Activated CD8-positive, alpha-beta T cell treated with anti-CD3 and anti-CD28 coated beads for 36 hours (primary cell): Measurements from ENCODE around the gene SLC25A42. TPM values are rescaled to one million over a fixed set of nuclear protein-coding genes. Genes with fewer than 3 reads are reported as not detected.

ENCODE experiments used
- ATAC-seq: fragments of 200-7000 bp; cut with Tn5 transposase; one replicate; pipeline ENCODE4 v1.10.0; 2021; ENCODE audit warnings: mild to moderate bottlenecking, moderate library complexity
- CTCF ChIA-PET: fragments of 350-600 bp; sonication (Branson Sonifier 250); formaldehyde crosslinking; loops from one replicate; lab custom pipeline; 2021; ENCODE audit warnings: antibody characterized with exemption; lab: Charles Lee
- POLR2A ChIA-PET: fragments of 350-600 bp; sonication (Branson Sonifier 250); formaldehyde crosslinking; loops from one replicate; lab custom pipeline; 2021; ENCODE audit warnings: antibody characterized with exemption; lab: Charles Lee
- DNase-seq: peaks from one replicate; pipeline ENCODE4 v3.0.0-alpha.2; 2020
- H3K27ac Mint-ChIP-seq: one replicate; pipeline ENCODE4 v1.8.0; 2021; ENCODE audit warnings: mild to moderate bottlenecking, mixed read lengths
- H3K27me3 Mint-ChIP-seq: one replicate; pipeline ENCODE4 v1.8.0; 2021; ENCODE audit warnings: mixed read lengths
- H3K36me3 Mint-ChIP-seq: one replicate; pipeline ENCODE4 v1.8.0; 2021; ENCODE audit warnings: low read depth, mixed read lengths
- H3K4me1 Mint-ChIP-seq: one replicate; pipeline ENCODE4 v1.8.0; 2021; ENCODE audit warnings: low read depth, mixed read lengths
- H3K4me3 Mint-ChIP-seq: one replicate; pipeline ENCODE4 v1.8.0; 2021; ENCODE audit warnings: mild to moderate bottlenecking, moderate library complexity, mixed read lengths
- H3K9me3 Mint-ChIP-seq: one replicate; pipeline ENCODE4 v1.8.0; 2021; ENCODE audit warnings: mixed read lengths
- intact Hi-C: fragments of 100-400 bp; cut with micrococcal nuclease; formaldehyde crosslinking; loops from one replicate; pipeline ENCODE4 v1.10.0; 2022
- total RNA-seq, 2 experiments: library from RNA; stranded (reverse); gene quantifications; one replicate each; pipeline ENCODE4 v1.2.3, GENCODE V29; 2021
- TF ChIP-seq, protein P1 (sequence below): fragments of 200-600 bp; IDR thresholded peaks from one replicate; pipeline ENCODE4 v1.8.0; 2022; ENCODE audit warnings: antibody characterized with exemption, mild to moderate bottlenecking

The SLC25A42 gene
- total RNA-seq, 2 experiments from 2014 or later, result 10.9 to 11.1 TPM

- intact Hi-C loops, result no loop called here
- CTCF ChIA-PET, result interaction anchor here (0.7 to 1.8 kb wide), 11 partner anchors 11 to 121 kb away, joined by 3 to 8 read pairs (median 4); no protein-coding TSS in a partner anchor
- Mint-ChIP-seq H3K4me1 (no peaks in the 10 kb centered on the region), H3K9me3 (no peaks in the 10 kb centered on the region), H3K27ac (no peak overlapping the region), H3K4me3 (no peak overlapping the region), H3K27me3 (no peaks in the 10 kb centered on the region), H3K36me3 (peaks cover 29% of the 10 kb centered on the region)
- DNase-seq (peak; percentile 67), ATAC-seq (peak; percentile 71)
- TF ChIP-seq, protein P1, sequence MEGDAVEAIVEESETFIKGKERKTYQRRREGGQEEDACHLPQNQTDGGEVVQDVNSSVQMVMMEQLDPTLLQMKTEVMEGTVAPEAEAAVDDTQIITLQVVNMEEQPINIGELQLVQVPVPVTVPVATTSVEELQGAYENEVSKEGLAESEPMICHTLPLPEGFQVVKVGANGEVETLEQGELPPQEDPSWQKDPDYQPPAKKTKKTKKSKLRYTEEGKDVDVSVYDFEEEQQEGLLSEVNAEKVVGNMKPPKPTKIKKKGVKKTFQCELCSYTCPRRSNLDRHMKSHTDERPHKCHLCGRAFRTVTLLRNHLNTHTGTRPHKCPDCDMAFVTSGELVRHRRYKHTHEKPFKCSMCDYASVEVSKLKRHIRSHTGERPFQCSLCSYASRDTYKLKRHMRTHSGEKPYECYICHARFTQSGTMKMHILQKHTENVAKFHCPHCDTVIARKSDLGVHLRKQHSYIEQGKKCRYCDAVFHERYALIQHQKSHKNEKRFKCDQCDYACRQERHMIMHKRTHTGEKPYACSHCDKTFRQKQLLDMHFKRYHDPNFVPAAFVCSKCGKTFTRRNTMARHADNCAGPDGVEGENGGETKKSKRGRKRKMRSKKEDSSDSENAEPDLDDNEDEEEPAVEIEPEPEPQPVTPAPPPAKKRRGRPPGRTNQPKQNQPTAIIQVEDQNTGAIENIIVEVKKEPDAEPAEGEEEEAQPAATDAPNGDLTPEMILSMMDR, result peak; percentile 82
- POLR2A ChIA-PET, result no interaction called here
Measured at GRCh38 chr19:19053508-19054314, 10.1 kb upstream of the SLC25A42 start.

DNA sequence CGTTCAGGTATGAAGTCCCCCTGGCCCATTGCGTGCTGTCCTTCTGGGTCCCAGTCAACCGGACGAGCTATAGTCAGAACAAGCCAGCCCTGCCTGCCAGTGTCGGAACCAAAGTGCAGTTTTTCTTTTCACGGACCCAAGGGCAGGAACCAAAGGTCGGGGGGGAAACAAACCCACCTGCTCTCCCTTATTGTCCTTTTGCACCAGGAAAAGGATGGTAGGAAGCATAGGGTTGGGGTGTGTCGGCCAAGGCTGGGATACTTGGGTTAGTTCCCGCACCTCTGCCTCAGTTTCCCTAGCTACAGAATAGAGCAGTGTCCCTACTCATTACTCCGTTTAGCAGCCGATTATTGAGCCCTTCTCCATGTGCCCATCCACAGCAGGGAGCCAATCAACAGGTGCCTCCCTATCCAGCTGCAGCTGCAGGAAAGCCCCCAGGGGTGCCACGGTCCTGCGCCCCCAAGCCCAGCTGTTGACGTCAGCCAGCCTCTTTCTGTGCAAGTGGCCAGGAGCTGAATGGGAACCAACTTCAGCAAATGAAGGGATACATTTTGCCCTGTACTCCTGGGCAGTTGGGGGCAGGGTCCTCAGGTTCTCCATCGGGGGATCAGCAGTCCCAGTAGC lies 9.4 kb upstream of the SLC25A42 start:
- CTCF ChIA-PET, result interaction anchor here (0.9 to 1.8 kb wide), 9 partner anchors 11 to 120 kb away, joined by 3 to 8 read pairs (median 4); no protein-coding TSS in a partner anchor
- intact Hi-C loops, result no loop called here
- Mint-ChIP-seq H3K27me3 (no peaks in the 10 kb centered on the region), H3K36me3 (peaks cover 29% of the 10 kb centered on the region), H3K27ac (no peak overlapping the region), H3K4me3 (no peak overlapping the region), H3K9me3 (no peaks in the 10 kb centered on the region), H3K4me1 (no peaks in the 10 kb centered on the region)
- TF ChIP-seq, protein P1, result no peak
- ATAC-seq (no peak), DNase-seq (no peak)
- POLR2A ChIA-PET, result interaction anchor here (0.7 kb wide), 1 partner anchor 57 kb away, joined by 5 read pairs; no protein-coding TSS in a partner anchor

DNA sequence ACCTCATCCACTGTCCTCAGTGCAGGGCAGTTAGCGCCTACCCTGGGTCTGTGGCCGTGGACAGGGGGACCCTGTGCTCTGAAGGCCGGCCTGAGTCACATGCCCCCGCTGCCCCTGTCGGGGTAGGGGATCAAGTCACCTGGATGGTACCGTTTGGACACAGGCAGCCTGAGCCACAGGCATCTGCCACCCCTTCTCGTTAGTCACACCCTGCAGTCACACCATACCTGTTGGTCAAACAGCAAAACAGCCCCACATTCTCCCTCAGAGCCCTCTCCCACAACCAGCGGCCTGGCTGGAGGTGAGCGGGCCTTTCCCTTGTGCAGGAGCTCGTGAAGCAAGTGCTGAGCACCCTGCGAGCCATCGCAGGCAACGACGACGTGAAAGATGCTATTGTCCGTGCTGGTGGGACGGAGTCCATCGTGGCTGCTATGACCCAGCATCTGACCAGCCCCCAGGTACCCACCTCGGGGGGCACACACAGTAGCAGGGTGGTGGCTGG lies 8.8 kb upstream of the SLC25A42 start:
- POLR2A ChIA-PET, result interaction anchor here (0.7 kb wide), 1 partner anchor 56 kb away, joined by 5 read pairs; no protein-coding TSS in a partner anchor

DNA sequence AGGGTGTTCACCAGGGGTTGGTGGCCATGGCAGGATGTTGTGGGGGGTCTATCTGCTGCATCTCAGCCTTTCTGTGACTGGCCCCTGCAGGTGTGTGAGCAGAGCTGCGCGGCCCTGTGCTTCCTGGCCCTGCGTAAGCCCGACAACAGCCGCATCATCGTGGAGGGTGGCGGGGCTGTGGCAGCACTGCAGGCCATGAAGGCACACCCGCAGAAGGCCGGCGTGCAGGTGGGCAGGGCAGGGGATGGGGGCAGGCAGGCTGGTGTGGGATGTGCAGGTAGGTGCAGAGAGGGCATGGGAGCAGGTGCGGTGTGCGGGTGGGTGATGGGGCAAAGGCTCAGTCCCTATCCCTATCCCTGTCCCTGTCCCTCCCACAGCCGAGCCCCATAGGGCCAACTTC lies 8.1 kb upstream of the SLC25A42 start:
- Mint-ChIP-seq H3K27ac (no peak overlapping the region), H3K36me3 (peaks cover 22% of the 10 kb centered on the region), H3K9me3 (no peaks in the 10 kb centered on the region), H3K27me3 (no peaks in the 10 kb centered on the region), H3K4me1 (no peaks in the 10 kb centered on the region), H3K4me3 (no peak overlapping the region)
- ATAC-seq, result no peak
- TF ChIP-seq, protein P1, result no peak
- intact Hi-C loops, result no loop called here
- ChIA-PET CTCF (interaction anchor here (1.2 to 1.6 kb wide), 2 partner anchors 61 to 101 kb away, joined by 3 to 4 read pairs; no protein-coding TSS in a partner anchor), POLR2A (no interaction called here)
- no peak for DNase-seq

More for the DNA sequence above, 8.8 kb upstream of the SLC25A42 start:
- Mint-ChIP-seq H3K27me3 (no peaks in the 10 kb centered on the region), H3K36me3 (peaks cover 27% of the 10 kb centered on the region), H3K27ac (no peak overlapping the region), H3K4me3 (no peak overlapping the region), H3K9me3 (no peaks in the 10 kb centered on the region), H3K4me1 (no peaks in the 10 kb centered on the region)
- TF ChIP-seq, protein P1, result no peak
- ATAC-seq (no peak), DNase-seq (no peak)
- CTCF ChIA-PET, result interaction anchor here (1.0 to 1.8 kb wide), 5 partner anchors 14 to 120 kb away, joined by 3 to 8 read pairs (median 4); no protein-coding TSS in a partner anchor
- intact Hi-C loops, result no loop called here
